HFF-Myc (cell line): ENCODE data around the gene RPN2.

Experiments
- DNase-seq: peaks from one replicate; pipeline ENCODE4 v3.0.0-alpha.2; 2011; ENCODE audit warnings: low read depth; ENCODE audit errors: extremely low read depth
- H3K4me3 ChIP-seq: replicated peaks from 2 replicates; pipeline ENCODE4 v1.5.1; 2011; ENCODE audit warnings: low read depth, mild to moderate bottlenecking, control low read depth, low read length
- TF ChIP-seq, protein P1 (sequence below): IDR thresholded peaks from 2 replicates; pipeline ENCODE4 v1.5.1; 2012; ENCODE audit warnings: mild to moderate bottlenecking, low read depth, low read length, control low read depth; ENCODE audit errors: missing control alignments

The RPN2 gene

DNA sequence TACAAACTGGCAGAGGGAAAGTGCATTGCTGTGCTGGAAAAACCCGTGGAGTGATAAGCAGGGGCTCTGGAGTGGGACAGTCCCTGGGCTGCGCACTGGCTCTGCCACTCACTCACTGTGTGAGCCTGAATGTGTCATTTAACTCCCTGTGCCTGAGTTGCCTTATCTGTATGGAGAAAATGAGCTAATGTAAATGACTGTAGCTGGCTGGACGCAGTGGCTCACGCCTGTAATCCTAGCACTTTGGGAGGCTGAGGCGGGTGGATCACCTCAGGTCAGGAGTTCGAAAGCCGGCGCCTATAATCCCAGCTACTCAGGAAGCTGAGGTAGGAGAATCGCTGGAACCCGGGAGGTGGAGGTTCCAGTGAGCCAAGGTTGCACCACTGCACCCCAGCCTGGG, 18.4 kb upstream of the RPN2 start:
- DNase-seq = no peak
- TF ChIP-seq, protein P1, sequence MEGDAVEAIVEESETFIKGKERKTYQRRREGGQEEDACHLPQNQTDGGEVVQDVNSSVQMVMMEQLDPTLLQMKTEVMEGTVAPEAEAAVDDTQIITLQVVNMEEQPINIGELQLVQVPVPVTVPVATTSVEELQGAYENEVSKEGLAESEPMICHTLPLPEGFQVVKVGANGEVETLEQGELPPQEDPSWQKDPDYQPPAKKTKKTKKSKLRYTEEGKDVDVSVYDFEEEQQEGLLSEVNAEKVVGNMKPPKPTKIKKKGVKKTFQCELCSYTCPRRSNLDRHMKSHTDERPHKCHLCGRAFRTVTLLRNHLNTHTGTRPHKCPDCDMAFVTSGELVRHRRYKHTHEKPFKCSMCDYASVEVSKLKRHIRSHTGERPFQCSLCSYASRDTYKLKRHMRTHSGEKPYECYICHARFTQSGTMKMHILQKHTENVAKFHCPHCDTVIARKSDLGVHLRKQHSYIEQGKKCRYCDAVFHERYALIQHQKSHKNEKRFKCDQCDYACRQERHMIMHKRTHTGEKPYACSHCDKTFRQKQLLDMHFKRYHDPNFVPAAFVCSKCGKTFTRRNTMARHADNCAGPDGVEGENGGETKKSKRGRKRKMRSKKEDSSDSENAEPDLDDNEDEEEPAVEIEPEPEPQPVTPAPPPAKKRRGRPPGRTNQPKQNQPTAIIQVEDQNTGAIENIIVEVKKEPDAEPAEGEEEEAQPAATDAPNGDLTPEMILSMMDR = no peak
- H3K4me3 ChIP-seq = no peak overlapping the region

DNA sequence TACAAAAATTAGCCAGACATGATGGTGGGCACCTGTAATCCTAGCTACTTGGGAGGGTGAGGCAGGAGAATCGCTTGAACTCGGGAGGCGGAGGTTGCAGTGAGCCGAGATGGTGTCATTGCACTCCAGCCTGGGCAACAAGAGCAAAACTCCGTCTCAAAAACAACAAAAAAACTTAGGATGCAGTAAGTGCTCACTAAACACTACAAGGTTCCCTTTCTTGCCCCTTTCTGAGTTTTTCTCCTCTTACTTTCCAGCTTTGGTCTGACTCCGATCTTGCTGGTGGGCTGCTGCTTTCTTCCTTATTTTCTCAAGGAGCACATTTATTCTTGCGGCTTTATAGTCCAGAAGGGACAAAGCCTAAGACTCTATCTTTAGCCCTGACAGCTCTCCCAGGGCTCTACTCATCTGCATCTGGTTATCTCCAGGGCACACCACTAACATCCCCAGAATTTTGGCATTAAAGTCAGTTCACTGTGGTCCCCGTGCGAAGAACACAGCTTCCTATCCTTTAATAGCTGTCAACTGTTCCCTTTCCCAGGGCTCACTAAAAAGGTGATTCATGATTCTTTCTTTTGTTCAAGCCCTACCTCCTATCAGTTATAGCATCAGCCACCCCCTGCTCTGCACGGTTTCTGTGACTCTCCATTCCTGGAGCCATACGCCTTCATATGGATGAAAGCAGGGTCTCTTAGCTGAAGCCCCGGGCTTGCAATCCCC, 17.1 kb upstream of the RPN2 start:
- no peak for DNase-seq
- TF ChIP-seq, protein P1 = no peak

DNA sequence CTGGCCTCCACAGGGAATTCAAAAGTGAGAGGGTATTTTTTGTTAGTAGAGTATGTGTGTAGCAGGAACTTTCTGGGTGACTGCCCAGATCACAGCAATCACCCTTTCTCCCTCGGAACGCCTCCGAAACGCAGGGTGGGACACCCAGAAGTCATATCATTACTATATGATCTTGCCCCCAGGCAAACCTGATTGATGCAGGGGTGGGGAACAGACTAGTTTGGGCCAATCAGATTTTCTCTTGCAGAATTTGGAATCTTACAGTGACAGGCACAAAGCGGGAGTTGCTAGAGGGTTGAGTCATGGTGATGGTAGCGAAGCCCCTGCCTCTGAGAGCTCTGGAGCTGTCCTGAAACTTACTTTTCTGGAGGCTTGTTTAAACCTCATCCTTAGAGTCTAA, 16.5 kb upstream of the RPN2 start:
- TF ChIP-seq, protein P1 = no peak
- H3K4me3 ChIP-seq = no peak overlapping the region
- DNase-seq = no peak

More for the DNA sequence above, 17.1 kb upstream of the RPN2 start:
- no peak overlapping the region for H3K4me3 ChIP-seq

DNA sequence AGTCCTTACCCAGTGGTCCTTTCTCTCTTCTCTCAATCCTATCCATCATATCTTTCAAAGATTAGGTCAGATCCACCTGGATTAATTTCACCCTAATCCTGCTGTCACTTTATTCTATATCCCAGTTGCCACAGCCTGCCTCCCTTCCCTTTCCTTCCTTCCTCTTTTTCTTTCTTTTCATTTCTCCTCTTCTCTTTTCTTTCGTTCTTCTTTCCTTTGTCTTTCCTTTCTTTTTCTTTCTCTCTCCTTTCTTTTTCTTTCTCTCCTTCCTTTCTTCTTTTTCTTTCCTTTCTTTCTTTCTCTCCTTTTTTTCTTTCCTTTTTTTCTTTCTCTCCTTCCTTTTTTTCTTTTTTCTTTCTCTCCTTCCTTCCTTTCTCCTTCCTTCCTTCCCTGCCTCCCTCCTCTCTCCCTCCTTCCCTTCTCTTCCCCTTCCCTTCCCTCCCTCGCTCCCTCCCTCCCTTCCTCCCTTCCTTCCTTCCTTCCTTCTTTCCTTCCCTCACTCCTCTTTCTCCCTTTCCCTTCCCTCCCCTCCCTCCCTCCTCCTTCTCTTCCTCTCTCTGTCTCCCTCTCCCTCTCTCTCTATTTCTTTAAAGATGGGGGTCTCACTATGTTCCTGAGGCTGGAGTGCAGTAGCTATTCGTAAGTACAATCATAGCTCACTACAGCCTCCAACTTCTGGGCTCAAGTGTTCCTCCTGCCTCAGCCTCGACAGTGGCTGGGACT, 15.1 kb upstream of the RPN2 start:
- TF ChIP-seq, protein P1 = no peak
- H3K4me3 ChIP-seq = no peak overlapping the region
- no peak for DNase-seq

DNA sequence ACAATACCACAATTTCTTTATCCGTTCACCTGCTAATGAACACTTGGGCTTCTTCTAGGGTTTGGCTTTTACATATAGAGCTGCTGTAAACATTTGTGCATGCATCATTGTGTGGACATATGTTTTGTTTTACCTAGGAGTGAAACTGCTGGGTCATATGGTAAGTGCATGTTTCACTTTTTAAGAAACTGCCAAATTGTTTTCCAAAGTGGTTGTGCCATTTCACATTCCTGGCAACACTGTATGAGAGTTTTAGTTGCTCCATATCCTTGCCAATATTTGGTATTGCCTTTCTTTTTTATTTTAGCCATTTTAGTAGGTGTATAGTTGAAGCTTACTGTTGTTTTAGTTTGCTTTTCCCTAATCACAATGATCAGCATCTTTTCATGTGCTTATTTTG, 14.1 kb upstream of the RPN2 start:
- TF ChIP-seq, protein P1 = no peak
- no peak for DNase-seq
- H3K4me3 ChIP-seq = no peak overlapping the region

DNA sequence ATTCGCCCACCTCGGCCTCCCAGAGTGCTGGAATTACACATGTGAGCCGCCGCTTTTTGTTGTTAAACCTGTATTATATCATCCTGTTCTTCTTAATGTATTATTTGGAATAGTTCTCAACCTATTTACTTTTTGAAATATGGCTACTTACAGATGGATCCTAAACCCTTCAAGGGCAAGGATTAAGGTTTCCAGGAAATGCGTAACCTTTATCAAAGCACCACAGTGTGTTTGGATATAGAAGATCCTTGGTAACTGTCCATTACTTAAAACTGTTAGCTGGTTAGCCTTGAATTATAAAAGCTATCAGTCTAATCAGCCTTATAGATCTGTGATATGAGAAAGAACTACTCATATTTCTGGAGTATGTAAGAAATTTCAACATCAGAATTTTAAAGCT, 12.3 kb upstream of the RPN2 start:
- no peak for DNase-seq
- TF ChIP-seq, protein P1 = no peak

More for the DNA sequence above, 12.3 kb upstream of the RPN2 start:
- H3K4me3 ChIP-seq = no peak overlapping the region
